Gastroesophageal sphincter (tissue), 4 donors: Measurements from ENCODE around the gene CP. TPM values are rescaled to one million over a fixed set of nuclear protein-coding genes. Genes with fewer than 3 reads are reported as not detected.
"Not testable (repeated sequence)": the region's sequence is repeated elsewhere in the genome, so short reads cannot be mapped to it uniquely, and the experiment has no call there.

Source experiments
- ATAC-seq: fragments of 150-250 bp; one replicate; pipeline ENCODE4 v1.9.1; 2016; ENCODE audit warnings: mild to moderate bottlenecking, moderate library complexity
- H3K27ac ChIP-seq, 4 donors: fragments of 200-600 bp; sonication (generic) in 3 of 4; 1 replicate in 3 of 4; 2 replicates in 1 of 4; pipeline ENCODE4 v1.5.1; 2016 to 2019
- H3K27me3 ChIP-seq: fragments of 200-600 bp; sonication (generic); one replicate; pipeline ENCODE4 v1.5.1; 2019
- H3K36me3 ChIP-seq, 2 donors: fragments of 200-600 bp; sonication (generic); one replicate each; pipeline ENCODE4 v1.5.1; 2019; ENCODE audit warnings: control low read depth in 1 of 2
- H3K4me1 ChIP-seq, 3 donors: fragments of 200-600 bp; sonication (generic); 1 replicate in 2 of 3; 2 replicates in 1 of 3; pipeline ENCODE4 v1.5.1; 2016 to 2019; ENCODE audit warnings: control low read depth in 2 of 3
- H3K4me3 ChIP-seq, 2 donors: fragments of 200-600 bp; sonication (generic); one replicate each; pipeline ENCODE4 v1.5.1; 2019; ENCODE audit warnings: mild to moderate bottlenecking in 1 of 2, moderate library complexity in 1 of 2
- H3K9me3 ChIP-seq, 3 donors: fragments of 200-600 bp; sonication (generic); one replicate each; pipeline ENCODE4 v1.5.1; 2017 to 2019; ENCODE audit warnings: control low read depth in 2 of 3
- CTCF ChIP-seq, 4 experiments: fragments of 200-600 bp in 2 of 4; fragments of 450-650 bp in 2 of 4; sonication (generic) in 1 of 4; IDR thresholded peaks; one replicate each; pipeline ENCODE4 v1.5.1; 2017 to 2019; ENCODE audit warnings: antibody characterized with exemption in 4 of 4, mild to moderate bottlenecking in 2 of 4, moderate library complexity in 2 of 4
- EP300 ChIP-seq: sonication (generic); formaldehyde crosslinking; IDR thresholded peaks from one replicate; pipeline ENCODE4 v1.6.1; 2017; ENCODE audit warnings: antibody characterized with exemption, mild to moderate bottlenecking
- POLR2A ChIP-seq, 2 donors: fragments of 450-650 bp; IDR thresholded peaks; one replicate each; pipeline ENCODE4 v1.6.1; 2017; ENCODE audit warnings: antibody characterized with exemption in 2 of 2, mild to moderate bottlenecking in 2 of 2, moderate library complexity in 1 of 2
- POLR2AphosphoS5 ChIP-seq: sonication (generic); formaldehyde crosslinking; IDR thresholded peaks from one replicate; pipeline ENCODE4 v1.6.1; 2017; ENCODE audit warnings: antibody characterized with exemption
- WGBS, 2 donors: methylation state at CpG; one replicate each; pipeline ENCODE4 v1.1.5; 2018; ENCODE audit warnings: low coverage in 1 of 2; 5-methylcytosine and 5-hydroxymethylcytosine counted together
- total RNA-seq, 4 donors: library from RNA; depleted of rRNA; stranded (reverse); fragments of >200 nt; gene quantifications; one replicate each; pipeline ENCODE4 v1.1.0, GENCODE V29; 2016

CP gene
- total RNA-seq, 4 donors from 2014 or later: 2.3 to 44.8 (median 12.5) TPM

- no peak for ATAC-seq
- Histone ChIP-seq H3K27ac (no peak overlapping the region), H3K4me3 (no peak overlapping the region), H3K27me3 (no peaks in the 10 kb centered on the region), H3K4me1 (no peaks in the 10 kb centered on the region), H3K9me3 (no peaks in the 10 kb centered on the region), H3K36me3 (no peaks in the 10 kb centered on the region)
- TF ChIP-seq POLR2AphosphoS5 (no peak), EP300 (no peak), CTCF (IDR thresholded peaks at IDR 0.05) (no peak), POLR2A (IDR thresholded peaks at IDR 0.05) (no peak)
- WGBS, 2 donors: 84 to 86% methylated on average over 2 of the region's 2 CpGs
Observed at GRCh38 chr3:149231871-149232270, 10.2 kb upstream of the CP start.

GRCh38 chr3:149227591-149228268 lies 6.1 kb upstream of the CP start:
- H3K4me3 ChIP-seq: no peak overlapping the region
- TF ChIP-seq EP300: no peak
- no peak for TF ChIP-seq POLR2AphosphoS5
- no peak overlapping the region for H3K27ac ChIP-seq
- H3K9me3 ChIP-seq: no peaks in the 10 kb centered on the region
- no peak for ATAC-seq
- WGBS, 2 donors: 85 to 86% methylated on average over 2 to 5 of the region's 5 CpGs
- peaks cover 0 to 15% (median 0%) of the 10 kb centered on the region in 3 donors for H3K4me1 ChIP-seq
- H3K36me3 ChIP-seq: no peaks in the 10 kb centered on the region
- no peaks in the 10 kb centered on the region for H3K27me3 ChIP-seq

GRCh38 chr3:149226776-149227175 lies 5.1 kb upstream of the CP start:
- Histone ChIP-seq H3K27me3 (no peaks in the 10 kb centered on the region), H3K36me3 (no peaks in the 10 kb centered on the region), H3K9me3 (no peaks in the 10 kb centered on the region), H3K4me3 (no peak overlapping the region), H3K4me1 (peaks cover 0 to 15% (median 0%) of the 10 kb centered on the region in 3 donors), H3K27ac (no peak overlapping the region)
- 90% methylated on average over 1 of the region's 1 CpG; no CpG with 5 or more reads in 1 of the 2 donors for WGBS, 2 donors
- no peak for TF ChIP-seq POLR2AphosphoS5
- no peak for TF ChIP-seq EP300
- no peak for TF ChIP-seq CTCF (IDR thresholded peaks at IDR 0.05)
- TF ChIP-seq POLR2A (IDR thresholded peaks at IDR 0.05): no peak
- ATAC-seq: no peak

- Histone ChIP-seq H3K4me3 (peak overlapping the region; percentile 42 to 52), H3K27me3 (no peaks in the 10 kb centered on the region), H3K9me3 (no peaks in the 10 kb centered on the region), H3K36me3 (no peaks in the 10 kb centered on the region), H3K4me1 (peaks cover 0 to 15% (median 0%) of the 10 kb centered on the region in 3 donors), H3K27ac (peak overlapping the region; percentile 47 to 65 (median 58))
- TF ChIP-seq CTCF (IDR thresholded peaks at IDR 0.05): no peak
- TF ChIP-seq EP300: no peak
- TF ChIP-seq POLR2A (IDR thresholded peaks at IDR 0.05): no peak
- peak; percentile 41 for TF ChIP-seq POLR2AphosphoS5
- 5 to 11% methylated on average over 7 to 9 of the region's 9 CpGs for WGBS, 2 donors
- peak; percentile 90 for ATAC-seq
Observed at GRCh38 chr3:149224736-149225594, 3.3 kb upstream of the CP start.

GRCh38 chr3:149223461-149223820 lies 1.8 kb upstream of the CP start:
- Histone ChIP-seq H3K9me3 (no peaks in the 10 kb centered on the region), H3K27me3 (no peaks in the 10 kb centered on the region), H3K36me3 (no peaks in the 10 kb centered on the region), H3K4me3 (no peak overlapping the region), H3K27ac (no peak overlapping the region), H3K4me1 (peaks cover 0 to 15% (median 0%) of the 10 kb centered on the region in 3 donors)
- WGBS, 2 donors: 89 to 90% methylated on average over 4 to 6 of the region's 6 CpGs
- TF ChIP-seq CTCF (IDR thresholded peaks at IDR 0.05): no peak
- TF ChIP-seq POLR2A (IDR thresholded peaks at IDR 0.05): no peak
- no peak for TF ChIP-seq EP300
- no peak for TF ChIP-seq POLR2AphosphoS5
- ATAC-seq: no peak

DNA sequence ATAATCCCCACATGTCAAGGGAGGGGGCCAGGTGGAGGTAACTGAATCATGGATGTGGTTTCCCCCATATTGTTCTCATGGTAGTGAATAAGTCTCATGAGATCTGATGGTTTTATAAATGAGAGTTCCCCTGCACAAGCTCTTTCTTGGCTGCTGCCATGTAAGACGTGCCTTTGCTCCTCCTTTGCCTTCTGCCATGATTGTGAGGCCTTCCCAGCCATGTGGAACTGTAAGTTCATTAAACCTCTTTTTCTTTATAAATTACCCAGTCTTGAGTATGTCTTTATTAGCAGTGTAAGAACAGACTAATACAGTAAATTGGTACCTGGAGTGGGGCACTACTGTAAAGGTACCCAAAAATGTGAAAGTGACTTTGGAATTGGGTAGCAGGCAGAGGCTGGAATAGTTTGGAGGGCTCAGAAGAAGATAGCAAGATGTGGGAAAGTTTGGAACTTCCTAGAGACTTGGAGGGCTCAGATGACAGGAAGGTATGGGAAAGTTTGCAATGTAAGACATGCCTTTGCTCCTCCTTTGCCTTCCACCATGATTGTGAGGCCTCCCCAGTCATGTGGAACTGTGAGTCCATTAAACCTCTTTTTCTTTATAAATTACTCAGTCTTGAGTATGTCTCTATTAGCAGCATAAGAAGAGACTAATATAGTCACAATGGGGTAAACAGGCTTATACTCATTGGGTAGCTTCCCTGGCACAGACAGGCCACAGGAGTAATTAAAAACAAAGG lies 2.1 kb downstream of the CP start:
- WGBS, 2 donors: 86% methylated on average over 1 of the region's 1 CpG; no CpG with 5 or more reads in 1 of the 2 donors
- not testable (repeated sequence) for H3K27me3 ChIP-seq, H3K36me3 ChIP-seq, H3K9me3 ChIP-seq, H3K4me1 ChIP-seq, H3K4me3 ChIP-seq, H3K27ac ChIP-seq, ATAC-seq
